Coronary artery (tissue), 2 donors: ENCODE data around the gene SMIM5.
A peak's percentile ranks its signal among the peaks of the same experiment; 100 is the strongest.

ENCODE experiments used
- DNase-seq: peaks from one replicate; pipeline ENCODE4 v3.0.0-alpha.2; 2017; ENCODE audit warnings: low spot score
- H3K27ac ChIP-seq, 2 donors: fragments of 200-600 bp; sonication (generic); one replicate each; pipeline ENCODE4 v1.5.1; 2016 to 2019
- H3K4me3 ChIP-seq: fragments of 200-600 bp; sonication (generic); 2 replicates; pipeline ENCODE4 v1.5.1; 2016; ENCODE audit warnings: mild to moderate bottlenecking, moderate library complexity
- TF ChIP-seq, protein P1 (sequence below): fragments of 200-600 bp; sonication (generic); IDR thresholded peaks from one replicate; pipeline ENCODE4 v1.5.1; 2019; ENCODE audit warnings: antibody characterized with exemption

SMIM5 gene, protein sequence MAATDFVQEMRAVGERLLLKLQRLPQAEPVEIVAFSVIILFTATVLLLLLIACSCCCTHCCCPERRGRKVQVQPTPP

DNA sequence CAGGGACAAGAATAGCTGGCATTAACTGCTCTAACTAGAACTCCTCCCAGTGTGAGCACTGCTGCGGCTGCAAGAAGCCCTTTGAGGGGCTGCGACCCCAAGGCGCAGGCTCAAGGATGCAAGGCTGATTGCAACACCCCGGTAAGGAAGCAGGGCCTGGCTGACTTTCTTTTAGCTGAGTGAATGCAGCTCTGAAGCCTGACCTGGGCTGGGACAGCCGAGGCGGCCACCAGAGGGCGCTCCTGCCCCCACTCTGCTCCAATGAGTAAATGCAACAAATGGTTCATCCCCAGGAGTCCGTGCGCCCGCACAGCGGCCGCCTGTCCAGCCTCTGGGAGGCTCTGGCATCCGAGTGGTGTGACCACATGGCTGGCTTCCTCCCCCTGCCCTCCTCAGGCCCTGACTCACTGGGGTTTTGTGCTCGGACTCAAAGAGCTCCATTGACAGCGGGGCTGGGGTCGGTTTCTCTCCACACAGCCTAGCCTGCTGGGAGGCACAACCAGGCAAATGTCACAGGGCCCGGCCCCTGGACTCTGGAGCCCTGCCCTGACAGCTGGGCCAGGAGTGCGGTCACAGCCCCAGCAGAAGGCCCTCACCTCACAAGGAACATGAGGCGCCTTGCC, at the start of gene SMIM5:
Gene SMIM5, plus strand, starts transcription at position 572 of the 623 bp plus-strand sequence. CDS start 6,768 bp downstream, outside the sequence.
- peak within 1 kb of the TSS; percentile 57 for H3K4me3 ChIP-seq
- TF ChIP-seq, protein P1, sequence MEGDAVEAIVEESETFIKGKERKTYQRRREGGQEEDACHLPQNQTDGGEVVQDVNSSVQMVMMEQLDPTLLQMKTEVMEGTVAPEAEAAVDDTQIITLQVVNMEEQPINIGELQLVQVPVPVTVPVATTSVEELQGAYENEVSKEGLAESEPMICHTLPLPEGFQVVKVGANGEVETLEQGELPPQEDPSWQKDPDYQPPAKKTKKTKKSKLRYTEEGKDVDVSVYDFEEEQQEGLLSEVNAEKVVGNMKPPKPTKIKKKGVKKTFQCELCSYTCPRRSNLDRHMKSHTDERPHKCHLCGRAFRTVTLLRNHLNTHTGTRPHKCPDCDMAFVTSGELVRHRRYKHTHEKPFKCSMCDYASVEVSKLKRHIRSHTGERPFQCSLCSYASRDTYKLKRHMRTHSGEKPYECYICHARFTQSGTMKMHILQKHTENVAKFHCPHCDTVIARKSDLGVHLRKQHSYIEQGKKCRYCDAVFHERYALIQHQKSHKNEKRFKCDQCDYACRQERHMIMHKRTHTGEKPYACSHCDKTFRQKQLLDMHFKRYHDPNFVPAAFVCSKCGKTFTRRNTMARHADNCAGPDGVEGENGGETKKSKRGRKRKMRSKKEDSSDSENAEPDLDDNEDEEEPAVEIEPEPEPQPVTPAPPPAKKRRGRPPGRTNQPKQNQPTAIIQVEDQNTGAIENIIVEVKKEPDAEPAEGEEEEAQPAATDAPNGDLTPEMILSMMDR: peak; percentile 94
- peak; percentile 91 for DNase-seq

DNA sequence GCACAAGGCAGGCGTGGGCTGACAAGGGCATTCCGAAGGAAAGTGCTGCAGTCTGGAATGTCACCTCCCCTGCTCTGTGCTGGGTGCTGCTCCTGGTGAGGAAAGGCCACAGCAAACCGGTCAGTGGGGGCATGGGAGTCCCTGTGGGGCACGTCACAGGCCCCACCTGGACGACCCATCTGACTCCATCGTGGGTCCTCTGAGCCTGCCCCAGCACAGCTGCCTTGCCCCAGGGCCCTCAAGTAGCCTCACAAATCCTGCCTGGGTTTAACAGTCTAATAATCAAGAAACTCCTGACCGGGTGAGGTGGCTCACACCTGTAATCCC, 48.4 kb upstream of the SMIM5 start:
- no peak for DNase-seq
- Histone ChIP-seq H3K27ac (no peak overlapping the region), H3K4me3 (no peak overlapping the region)
- TF ChIP-seq, protein P1: no peak

More for the DNA sequence above, at the start of gene SMIM5:
- peak within 1 kb of the TSS; percentile 59 to 79 for H3K27ac ChIP-seq

DNA sequence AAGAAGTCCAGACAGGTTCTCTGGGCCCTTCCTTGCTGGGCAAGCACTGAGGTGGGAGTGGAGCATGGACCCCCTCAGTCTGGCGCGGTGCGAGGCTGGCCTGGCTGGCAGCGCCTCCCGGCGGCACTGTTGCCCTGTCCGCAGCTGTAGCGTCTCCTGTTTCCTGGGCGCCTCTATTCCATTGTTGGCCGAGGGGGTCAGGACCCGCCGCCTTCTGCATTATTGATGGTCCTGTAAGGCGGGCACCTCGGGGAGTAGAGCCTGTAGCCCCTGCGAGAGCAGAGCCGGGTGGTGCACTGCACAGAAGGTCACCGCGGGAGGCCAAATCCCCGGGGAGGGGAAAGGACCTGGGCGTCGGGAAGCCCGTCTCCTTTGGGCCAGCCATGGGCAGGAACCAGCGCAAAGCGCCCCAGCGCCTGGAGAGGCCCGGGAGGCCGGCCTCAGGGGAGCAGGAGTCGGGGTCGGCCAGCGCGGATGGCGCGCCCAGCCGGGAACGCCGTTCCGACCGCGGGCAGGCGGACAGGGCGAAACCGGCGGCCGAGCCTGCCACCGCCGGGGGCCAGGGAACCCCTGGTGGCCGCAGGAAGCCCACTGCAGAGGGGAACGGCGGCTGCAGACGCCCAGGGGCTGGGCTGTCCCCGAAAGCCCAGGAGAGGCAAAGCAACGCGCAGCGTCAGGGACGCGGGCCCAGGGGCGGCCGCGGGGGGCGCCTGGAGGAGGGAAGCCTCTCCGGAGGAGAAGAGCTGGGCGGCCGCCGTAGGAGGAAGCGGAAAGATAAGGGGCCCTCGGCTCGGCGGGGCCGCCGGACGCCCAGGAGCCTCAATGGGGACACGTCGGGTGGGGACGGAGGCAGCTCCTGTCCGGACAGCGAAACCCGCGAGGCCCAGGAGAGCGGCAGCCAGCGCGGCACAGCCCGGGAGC, 45.3 kb upstream of the SMIM5 start, which contains the start of gene MYO15B:
Gene MYO15B, plus strand, starts transcription at position 126 of the 921 bp plus-strand sequence. Its CDS starts 258 bp downstream, at position 384.
- peak within 1 kb of the TSS; percentile 90 to 94 for H3K27ac ChIP-seq
- DNase-seq: no peak
- TF ChIP-seq, protein P1: no peak
- peak within 1 kb of the TSS; percentile 74 for H3K4me3 ChIP-seq

DNA sequence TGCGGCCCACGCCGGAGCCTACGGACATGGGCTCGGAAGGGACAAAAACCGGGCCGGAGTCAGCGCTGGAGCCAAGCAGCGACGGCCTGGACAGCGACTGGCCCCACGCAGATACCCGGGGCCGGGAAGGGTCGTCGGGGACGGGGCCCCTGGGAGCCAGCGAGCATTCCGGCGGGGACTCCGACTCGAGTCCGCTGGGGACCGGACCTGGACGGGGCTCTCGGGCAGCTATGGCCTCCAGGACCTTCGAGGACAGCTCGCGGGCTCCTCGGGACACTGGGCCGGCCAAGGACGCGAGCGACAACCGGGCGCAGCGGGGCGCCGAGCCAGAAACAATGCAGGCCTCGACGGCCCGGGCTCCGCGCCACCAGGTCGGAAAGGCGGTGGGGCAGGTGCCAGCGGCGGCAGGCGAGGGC, 44.6 kb upstream of the SMIM5 start:
- TF ChIP-seq, protein P1: no peak
- DNase-seq: no peak
- H3K4me3 ChIP-seq: peak overlapping the region; percentile 74
- H3K27ac ChIP-seq: peak overlapping the region; percentile 90 to 94

DNA sequence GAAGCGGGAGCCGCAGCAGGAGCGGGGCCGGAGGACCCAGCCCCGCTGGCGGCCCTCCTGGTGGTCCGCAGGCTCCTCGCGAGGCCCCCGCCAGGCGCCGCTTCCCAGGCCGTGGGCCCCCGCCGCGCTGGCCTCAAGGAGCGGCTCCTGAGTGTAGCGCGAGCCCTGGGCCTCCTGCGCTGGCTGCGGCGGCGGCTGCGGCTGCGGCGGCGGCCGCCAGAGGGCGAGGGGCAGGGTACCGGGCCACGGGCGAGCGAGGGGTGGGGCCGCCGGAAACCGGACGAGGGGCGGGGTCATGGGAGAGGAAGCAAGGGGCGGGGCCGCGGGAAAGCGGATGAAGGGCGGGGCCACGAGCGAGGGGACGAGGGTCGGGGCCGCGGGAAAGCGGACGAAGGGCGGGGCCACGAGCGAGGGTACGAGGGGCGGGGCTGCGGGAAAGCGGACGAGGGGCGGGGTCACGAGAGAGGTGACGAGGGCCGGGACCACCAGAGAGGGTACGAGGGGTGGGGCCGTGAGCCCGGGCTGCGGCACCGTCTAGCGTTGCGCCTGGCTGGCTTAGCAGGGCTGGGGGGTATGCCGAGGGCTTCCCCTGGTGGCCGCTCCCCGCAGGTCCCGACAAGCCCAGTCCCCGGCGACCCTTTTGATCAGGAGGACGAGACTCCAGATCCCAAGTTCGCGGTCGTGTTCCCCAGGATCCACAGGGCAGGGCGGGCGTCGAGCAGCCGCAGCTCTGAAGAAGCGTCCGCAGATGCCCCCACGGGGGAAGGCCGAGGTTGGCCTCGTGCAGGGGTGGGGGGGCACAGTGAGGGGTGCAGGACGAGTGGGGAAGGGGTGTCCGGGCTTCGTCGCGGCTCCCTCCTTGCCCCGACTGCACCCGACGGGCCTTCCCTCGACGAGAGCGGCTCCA, 44.0 kb upstream of the SMIM5 start:
- TF ChIP-seq, protein P1: peak; percentile 81
- DNase-seq: peak; percentile 91
- H3K4me3 ChIP-seq: peak overlapping the region; percentile 74
- H3K27ac ChIP-seq: peak overlapping the region; percentile 90 to 94

DNA sequence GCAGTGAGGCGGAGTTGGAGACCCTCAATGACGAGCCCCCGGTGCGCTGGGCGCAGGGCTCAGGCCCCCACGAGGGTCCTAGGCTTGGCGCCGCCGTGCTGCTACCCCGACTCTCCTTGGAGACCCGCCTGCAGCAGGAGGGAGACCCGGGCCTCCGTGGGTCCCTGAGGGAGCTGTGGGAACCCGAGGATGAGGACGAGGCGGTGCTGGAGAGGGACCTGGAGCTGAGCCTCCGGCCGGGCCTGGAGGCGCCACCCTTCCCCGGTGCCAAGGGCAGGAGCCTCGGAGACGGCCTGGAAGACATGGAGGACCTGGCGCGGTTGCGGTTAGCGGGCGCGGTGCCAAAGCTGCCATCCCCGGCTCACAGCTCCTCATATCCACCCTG, 43.3 kb upstream of the SMIM5 start:
- DNase-seq: no peak
- peak overlapping the region; percentile 74 for H3K4me3 ChIP-seq
- TF ChIP-seq, protein P1: no peak
- peak overlapping the region; percentile 90 to 94 for H3K27ac ChIP-seq
